Upper lobe of right lung (tissue), 1 donor: ENCODE results near the gene RAB20. TPM values are rescaled to one million over a fixed set of nuclear protein-coding genes. Genes with fewer than 3 reads are reported as not detected.
A peak's percentile ranks its signal among the peaks of the same experiment; 100 is the strongest.

ENCODE experiments used
- ATAC-seq: fragments of 200-7000 bp; cut with Tn5 transposase; one replicate; pipeline ENCODE4 v1.9.1; 2020; ENCODE audit warnings: mild to moderate bottlenecking, moderate library complexity
- DNase-seq: peaks from one replicate; pipeline ENCODE4 v3.0.0-alpha.2; 2020
- H3K27ac ChIP-seq: fragments of 200-600 bp; one replicate; pipeline ENCODE4 v1.8.0; 2022
- H3K27me3 ChIP-seq: fragments of 200-600 bp; one replicate; pipeline ENCODE4 v1.8.0; 2022; ENCODE audit warnings: mild to moderate bottlenecking
- H3K36me3 ChIP-seq: fragments of 200-600 bp; one replicate; pipeline ENCODE4 v1.8.0; 2022
- H3K4me1 ChIP-seq: fragments of 200-600 bp; one replicate; pipeline ENCODE4 v1.8.0; 2022
- H3K4me3 ChIP-seq: fragments of 200-600 bp; one replicate; pipeline ENCODE4 v1.8.0; 2022; ENCODE audit warnings: mild to moderate bottlenecking
- H3K9me3 ChIP-seq: fragments of 200-600 bp; one replicate; pipeline ENCODE4 v1.8.0; 2022
- intact Hi-C: fragments of 100-400 bp; cut with DNase I; formaldehyde crosslinking; loops from one replicate; pipeline ENCODE4 v1.11.0; 2022
- total RNA-seq: library from RNA; stranded (reverse); fragmentation: NEBNext Ultra II Directional; extraction: Animal tissue kit (Norgen Biotek cat#: 25700); gene quantifications from one replicate; pipeline ENCODE4 v1.2.1, GENCODE V29; 2021
- TF ChIP-seq, protein P1 (sequence below): fragments of 200-600 bp; IDR thresholded peaks from one replicate; pipeline ENCODE4 v1.8.0; 2022; ENCODE audit warnings: antibody characterized with exemption
- donor health status: DM: no; HTN: yes; CAD: no; lungs with severe emphysema.

RAB20 gene
- total RNA-seq, 1 donor from 2014 or later = 52.4 TPM

DNA sequence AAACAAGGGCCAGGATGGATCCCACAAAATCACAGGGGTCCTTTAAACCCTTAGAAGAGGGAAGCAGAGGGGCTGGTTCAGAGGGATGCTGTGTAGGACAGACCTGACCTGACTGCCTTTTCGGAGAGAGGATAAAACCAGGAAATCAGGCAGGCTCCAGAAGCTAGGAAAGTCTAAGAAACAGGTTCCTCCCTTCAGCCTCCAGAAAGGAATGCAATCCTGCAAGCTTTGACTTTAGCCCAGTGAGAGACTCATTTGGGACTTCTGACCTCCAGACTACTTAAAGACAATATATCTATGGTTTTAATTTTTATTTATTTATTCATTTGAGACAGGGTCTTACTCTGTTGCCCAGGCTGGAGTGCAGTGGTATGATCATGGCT lies 5.3 kb downstream of the RAB20 start:
- H3K27ac ChIP-seq = peak overlapping the region; percentile 60
- no peaks in the 10 kb centered on the region for H3K36me3 ChIP-seq
- no peaks in the 10 kb centered on the region for H3K27me3 ChIP-seq
- TF ChIP-seq, protein P1, sequence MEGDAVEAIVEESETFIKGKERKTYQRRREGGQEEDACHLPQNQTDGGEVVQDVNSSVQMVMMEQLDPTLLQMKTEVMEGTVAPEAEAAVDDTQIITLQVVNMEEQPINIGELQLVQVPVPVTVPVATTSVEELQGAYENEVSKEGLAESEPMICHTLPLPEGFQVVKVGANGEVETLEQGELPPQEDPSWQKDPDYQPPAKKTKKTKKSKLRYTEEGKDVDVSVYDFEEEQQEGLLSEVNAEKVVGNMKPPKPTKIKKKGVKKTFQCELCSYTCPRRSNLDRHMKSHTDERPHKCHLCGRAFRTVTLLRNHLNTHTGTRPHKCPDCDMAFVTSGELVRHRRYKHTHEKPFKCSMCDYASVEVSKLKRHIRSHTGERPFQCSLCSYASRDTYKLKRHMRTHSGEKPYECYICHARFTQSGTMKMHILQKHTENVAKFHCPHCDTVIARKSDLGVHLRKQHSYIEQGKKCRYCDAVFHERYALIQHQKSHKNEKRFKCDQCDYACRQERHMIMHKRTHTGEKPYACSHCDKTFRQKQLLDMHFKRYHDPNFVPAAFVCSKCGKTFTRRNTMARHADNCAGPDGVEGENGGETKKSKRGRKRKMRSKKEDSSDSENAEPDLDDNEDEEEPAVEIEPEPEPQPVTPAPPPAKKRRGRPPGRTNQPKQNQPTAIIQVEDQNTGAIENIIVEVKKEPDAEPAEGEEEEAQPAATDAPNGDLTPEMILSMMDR = no peak
- H3K4me3 ChIP-seq = peak overlapping the region; percentile 3
- H3K4me1 ChIP-seq = peaks cover 32% of the 10 kb centered on the region
- ATAC-seq (no peak), DNase-seq (no peak)
- intact Hi-C loops = no loop called here
- no peaks in the 10 kb centered on the region for H3K9me3 ChIP-seq

GRCh38 chr13:110555601-110556223 lies 5.8 kb downstream of the RAB20 start:
- no peaks in the 10 kb centered on the region for H3K27me3 ChIP-seq
- peaks cover 34% of the 10 kb centered on the region for H3K4me1 ChIP-seq
- DNase-seq (no peak), ATAC-seq (peak; percentile 51)
- H3K4me3 ChIP-seq = peak overlapping the region; percentile 3
- intact Hi-C loops = no loop called here
- no peaks in the 10 kb centered on the region for H3K36me3 ChIP-seq
- peak overlapping the region; percentile 60 for H3K27ac ChIP-seq
- H3K9me3 ChIP-seq = no peaks in the 10 kb centered on the region
- TF ChIP-seq, protein P1 = no peak

GRCh38 chr13:110554946-110555345 lies 6.6 kb downstream of the RAB20 start:
- TF ChIP-seq, protein P1 = no peak
- Histone ChIP-seq H3K4me1 (peaks cover 34% of the 10 kb centered on the region), H3K36me3 (no peaks in the 10 kb centered on the region), H3K4me3 (no peak overlapping the region), H3K9me3 (no peaks in the 10 kb centered on the region), H3K27ac (no peak overlapping the region), H3K27me3 (no peaks in the 10 kb centered on the region)
- DNase-seq = no peak
- intact Hi-C loops = no loop called here
- ATAC-seq = no peak

GRCh38 chr13:110554227-110554836 lies 7.2 kb downstream of the RAB20 start:
- Histone ChIP-seq H3K4me3 (no peak overlapping the region), H3K27me3 (no peaks in the 10 kb centered on the region), H3K36me3 (no peaks in the 10 kb centered on the region), H3K4me1 (peaks cover 34% of the 10 kb centered on the region), H3K27ac (no peak overlapping the region), H3K9me3 (no peaks in the 10 kb centered on the region)
- intact Hi-C loops = no loop called here
- peak; percentile 47 for ATAC-seq
- TF ChIP-seq, protein P1 = no peak
- DNase-seq = no peak

DNA sequence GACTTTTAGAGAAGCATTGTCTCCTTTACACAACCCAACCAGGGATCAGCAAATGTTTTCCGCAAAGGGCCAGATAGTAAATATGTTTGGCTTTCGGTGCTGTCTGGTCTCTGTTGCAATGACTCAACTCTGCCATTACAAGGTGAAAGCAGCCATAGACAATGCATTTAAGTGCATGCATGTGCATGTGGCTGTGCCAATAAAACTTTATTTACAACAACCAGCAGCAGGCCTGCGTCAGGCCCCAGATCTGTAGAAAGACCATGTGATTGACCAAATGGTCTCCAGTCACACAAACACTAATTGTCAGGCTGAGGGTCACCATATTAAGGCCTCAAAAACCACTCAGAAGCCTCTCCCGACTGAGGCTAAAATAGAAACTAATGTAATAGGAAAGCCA lies 8.1 kb downstream of the RAB20 start:
- no peaks in the 10 kb centered on the region for H3K9me3 ChIP-seq
- intact Hi-C loops = no loop called here
- no peak for DNase-seq
- TF ChIP-seq, protein P1 = no peak
- H3K4me3 ChIP-seq = no peak overlapping the region
- H3K4me1 ChIP-seq = peaks cover 34% of the 10 kb centered on the region
- H3K27me3 ChIP-seq = no peaks in the 10 kb centered on the region
- H3K36me3 ChIP-seq = no peaks in the 10 kb centered on the region
- no peak for ATAC-seq
- H3K27ac ChIP-seq = no peak overlapping the region
